ENCODE measurements around the gene LTBP3. TPM values are rescaled to one million over a fixed set of nuclear protein-coding genes. Genes with fewer than 3 reads are reported as not detected.
"Not testable (repeated sequence)": the region's sequence is repeated elsewhere in the genome, so short reads cannot be mapped to it uniquely, and the experiment has no call there.

The LTBP3 gene
- total RNA-seq, 1 donor from 2014 or later: 86.4 TPM

DNA sequence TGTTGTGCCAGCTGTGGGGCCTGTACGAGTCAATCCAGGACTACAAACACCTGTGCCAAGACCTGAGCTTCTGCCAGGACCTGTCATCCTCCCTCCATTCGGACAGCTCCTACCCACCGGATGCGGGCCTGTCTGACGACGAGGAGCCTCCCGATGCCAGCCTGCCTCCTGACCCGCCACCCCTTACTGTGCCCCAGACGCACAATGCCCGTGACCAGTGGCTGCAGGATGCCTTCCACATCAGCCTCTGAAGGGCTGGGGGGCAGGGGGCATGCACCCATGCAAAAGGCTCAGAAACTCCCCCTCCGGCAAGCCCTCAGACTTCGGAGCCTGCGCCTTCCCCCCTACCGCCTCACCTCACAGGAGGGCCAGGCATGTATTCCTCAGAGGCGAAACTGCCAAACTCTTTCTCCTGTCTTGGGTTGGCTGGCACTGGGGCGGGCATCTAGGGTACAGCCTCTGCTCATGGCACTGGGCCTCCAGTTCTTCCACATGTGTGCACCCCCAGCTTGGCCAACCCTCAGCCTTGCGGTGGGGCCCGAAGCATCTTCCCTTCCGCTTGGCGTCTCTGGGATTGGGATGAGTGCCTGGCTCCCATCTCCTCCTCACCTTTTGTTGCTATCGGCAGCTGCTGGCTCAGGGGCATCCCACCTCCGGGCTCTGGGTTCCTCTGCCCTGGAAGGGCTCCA lies 15.4 kb upstream of the LTBP3 start:
- DNase-seq (ENCODE audit: low spot score): no peak
- H3K9me3 Mint-ChIP-seq: no peaks in the 10 kb centered on the region
- H3K27ac Mint-ChIP-seq: peak overlapping the region; percentile 85
- H3K36me3 Mint-ChIP-seq (ENCODE audit: low read depth): peaks cover 41% of the 10 kb centered on the region
- peaks cover 52% of the 10 kb centered on the region for H3K4me1 Mint-ChIP-seq (ENCODE audit: low read depth)
- intact Hi-C loops (cut with micrococcal nuclease): loop anchor here (1.0 to 10.0 kb wide), 7 partner anchors 15 to 546 kb away; partner anchors contain the start of genes CFL1, KAT5, SNX15 and TM7SF2
- H3K27me3 Mint-ChIP-seq (ENCODE audit: low read depth): no peaks in the 10 kb centered on the region
- H3K4me3 Mint-ChIP-seq (ENCODE audit: low read depth): peak overlapping the region; percentile 84

DNA sequence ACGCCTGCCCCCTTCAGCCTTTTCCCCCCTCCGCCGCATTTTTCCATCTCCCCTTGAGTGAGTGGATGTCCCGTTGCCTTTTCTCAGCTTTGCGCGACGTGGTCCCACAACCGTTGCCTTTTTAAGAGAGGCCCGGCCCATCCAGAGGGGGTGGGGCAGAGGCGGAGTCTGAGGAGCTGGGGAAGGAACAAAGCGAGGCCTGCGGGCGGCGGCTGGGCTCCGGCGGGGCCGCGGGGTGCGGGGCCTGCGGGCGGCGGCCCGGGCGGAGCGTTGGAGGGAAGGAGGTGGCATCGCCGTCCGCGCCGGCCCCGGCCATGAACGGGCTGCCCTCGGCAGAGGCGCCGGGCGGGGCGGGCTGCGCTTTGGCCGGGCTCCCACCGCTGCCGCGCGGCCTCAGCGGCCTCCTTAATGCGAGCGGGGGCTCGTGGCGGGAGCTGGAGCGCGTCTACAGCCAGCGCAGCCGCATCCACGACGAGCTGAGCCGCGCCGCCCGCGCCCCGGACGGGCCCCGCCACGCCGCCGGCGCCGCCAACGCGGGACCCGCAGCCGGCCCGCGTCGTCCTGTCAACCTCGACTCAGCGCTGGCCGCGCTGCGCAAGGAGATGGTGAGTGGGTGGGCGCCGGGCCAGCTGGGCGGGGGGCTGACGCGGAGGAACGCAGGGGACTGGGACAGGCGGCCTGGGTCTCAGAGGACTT lies 14.3 kb upstream of the LTBP3 start, which contains the start of gene FAM89B:
Gene FAM89B, plus strand, starts transcription at position 183 of the 696 bp plus-strand sequence. Its CDS starts 132 bp downstream, at position 315.
- intact Hi-C loops (cut with micrococcal nuclease): loop anchor here (5.0 to 10.0 kb wide), 5 partner anchors 80 to 545 kb away; partner anchors contain the start of genes CFL1, KAT5, SNX15 and TM7SF2
- Mint-ChIP-seq H3K27me3 (ENCODE audit: low read depth) (no peaks in the 10 kb centered on the region), H3K27ac (peak within 1 kb of the TSS; percentile 87), H3K36me3 (ENCODE audit: low read depth) (peaks cover 41% of the 10 kb centered on the region), H3K4me1 (ENCODE audit: low read depth) (peaks cover 47% of the 10 kb centered on the region), H3K9me3 (no peaks in the 10 kb centered on the region), H3K4me3 (ENCODE audit: low read depth) (peak within 1 kb of the TSS; percentile 97)
- peak; percentile 90 for DNase-seq (ENCODE audit: low spot score)

DNA sequence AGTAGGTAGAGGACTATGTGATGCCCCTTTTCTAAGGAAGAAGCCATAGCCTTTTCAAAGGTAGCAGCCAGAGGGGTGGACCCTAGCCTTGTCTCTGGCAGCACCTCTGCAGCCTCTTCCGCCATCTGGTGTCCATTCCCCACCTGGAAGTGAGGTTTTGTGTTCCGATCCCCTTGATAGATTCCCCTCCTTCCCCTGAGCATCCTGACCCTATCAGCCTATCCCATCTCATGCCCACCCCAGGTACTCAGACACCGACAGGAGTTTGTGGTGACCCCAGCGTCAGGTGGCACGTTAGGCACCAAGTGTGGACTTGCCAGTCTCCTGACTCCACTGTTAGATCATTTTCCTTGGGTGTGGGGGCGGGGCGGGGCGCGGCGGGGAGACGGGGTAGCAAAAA lies 13.8 kb upstream of the LTBP3 start:
- Mint-ChIP-seq H3K27ac (peak overlapping the region; percentile 87), H3K36me3 (ENCODE audit: low read depth) (peaks cover 41% of the 10 kb centered on the region), H3K9me3 (no peaks in the 10 kb centered on the region), H3K27me3 (ENCODE audit: low read depth) (no peaks in the 10 kb centered on the region), H3K4me3 (ENCODE audit: low read depth) (peak overlapping the region; percentile 97), H3K4me1 (ENCODE audit: low read depth) (peaks cover 47% of the 10 kb centered on the region)
- intact Hi-C loops (cut with micrococcal nuclease): loop anchor here (5.0 to 10.0 kb wide), 5 partner anchors 80 to 545 kb away; partner anchors contain the start of genes CFL1, KAT5, SNX15 and TM7SF2
- no peak for DNase-seq (ENCODE audit: low spot score)

DNA sequence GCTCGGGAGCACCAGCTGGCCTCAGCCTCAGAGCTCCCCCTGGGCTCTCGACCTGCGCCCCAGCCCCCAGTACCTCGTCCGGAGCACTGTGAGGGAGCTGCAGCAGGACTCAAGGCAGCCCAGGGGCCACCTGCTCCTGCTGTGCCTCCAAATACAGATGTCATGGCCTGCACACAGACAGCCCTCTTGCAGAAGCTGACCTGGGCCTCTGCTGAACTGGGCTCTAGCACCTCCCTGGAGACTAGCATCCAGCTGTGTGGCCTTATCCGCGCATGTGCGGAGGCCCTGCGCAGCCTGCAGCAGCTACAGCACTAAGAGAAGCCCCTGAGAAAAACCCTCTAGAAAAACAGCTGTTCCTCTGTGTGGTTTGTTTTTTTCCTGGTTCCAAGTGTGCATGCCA lies 13.3 kb upstream of the LTBP3 start:
- DNase-seq (ENCODE audit: low spot score): no peak
- Mint-ChIP-seq H3K4me1 (ENCODE audit: low read depth) (peaks cover 49% of the 10 kb centered on the region), H3K27ac (no peak overlapping the region), H3K36me3 (ENCODE audit: low read depth) (peaks cover 41% of the 10 kb centered on the region), H3K9me3 (no peaks in the 10 kb centered on the region), H3K27me3 (ENCODE audit: low read depth) (no peaks in the 10 kb centered on the region), H3K4me3 (ENCODE audit: low read depth) (peak overlapping the region; percentile 97)
- intact Hi-C loops (cut with micrococcal nuclease): loop anchor here (5.0 to 10.0 kb wide), 5 partner anchors 81 to 544 kb away; partner anchors contain the start of genes CFL1, KAT5, SNX15 and TM7SF2

DNA sequence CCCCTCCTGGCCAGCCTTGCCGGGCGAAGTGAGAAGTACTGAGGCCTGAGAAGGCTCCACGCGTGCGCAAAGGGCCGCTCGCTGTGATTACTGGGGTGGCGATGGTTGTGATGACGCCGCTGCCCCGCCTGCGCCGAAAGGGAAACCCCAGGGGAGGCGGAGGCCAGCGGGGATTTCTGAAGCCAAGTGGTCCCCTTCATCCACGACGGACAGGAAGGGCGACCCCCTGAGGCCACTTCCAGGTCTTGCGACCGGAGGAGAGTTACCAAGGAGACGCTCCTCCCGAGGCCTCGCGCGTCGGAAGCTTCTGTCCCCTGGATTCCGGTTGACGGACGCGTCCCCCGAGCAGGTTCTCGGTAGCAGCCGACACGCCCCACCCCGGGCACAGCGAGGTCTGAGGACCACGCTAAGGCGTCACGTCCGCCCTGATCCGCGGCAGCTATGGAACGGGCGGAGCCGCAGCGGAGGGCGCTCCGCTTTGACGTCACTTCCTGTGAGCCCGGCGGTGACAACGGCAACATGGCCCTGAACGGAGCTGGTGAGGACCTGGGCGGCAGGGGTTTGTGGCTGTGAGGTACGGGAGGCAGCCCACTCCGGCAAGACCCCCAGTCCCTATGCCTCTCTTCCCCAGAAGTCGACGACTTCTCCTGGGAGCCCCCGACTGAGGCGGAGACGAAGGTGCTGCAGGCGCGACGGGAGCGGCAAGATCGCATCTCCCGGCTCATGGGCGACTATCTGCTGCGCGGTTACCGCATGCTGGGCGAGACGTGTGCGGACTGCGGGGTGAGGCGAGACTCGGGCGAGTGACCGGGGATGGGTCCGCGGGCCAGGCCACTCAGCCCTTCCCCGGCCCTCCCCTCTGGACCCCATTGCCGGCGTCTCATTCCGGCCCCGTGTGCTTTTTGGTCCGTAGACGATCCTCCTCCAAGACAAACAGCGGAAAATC lies 12.1 kb upstream of the LTBP3 start, which contains the start of gene ZNRD2:
Gene ZNRD2, plus strand, starts transcription at position 505 of the 946 bp plus-strand sequence. Its CDS starts 15 bp downstream, at position 520.
- intact Hi-C loops (cut with micrococcal nuclease): loop anchor here (1.0 to 10.0 kb wide), 8 partner anchors 24 to 543 kb away; partner anchors contain the start of genes CFL1, KAT5, PCNX3 and SNX15
- H3K4me1 Mint-ChIP-seq (ENCODE audit: low read depth): peaks cover 57% of the 10 kb centered on the region
- peaks cover 41% of the 10 kb centered on the region for H3K36me3 Mint-ChIP-seq (ENCODE audit: low read depth)
- H3K27me3 Mint-ChIP-seq (ENCODE audit: low read depth): no peaks in the 10 kb centered on the region
- DNase-seq (ENCODE audit: low spot score): peak; percentile 99
- no peaks in the 10 kb centered on the region for H3K9me3 Mint-ChIP-seq
- peak within 1 kb of the TSS; percentile 98 for H3K27ac Mint-ChIP-seq
- peak within 1 kb of the TSS; percentile 97 for H3K4me3 Mint-ChIP-seq (ENCODE audit: low read depth)

DNA sequence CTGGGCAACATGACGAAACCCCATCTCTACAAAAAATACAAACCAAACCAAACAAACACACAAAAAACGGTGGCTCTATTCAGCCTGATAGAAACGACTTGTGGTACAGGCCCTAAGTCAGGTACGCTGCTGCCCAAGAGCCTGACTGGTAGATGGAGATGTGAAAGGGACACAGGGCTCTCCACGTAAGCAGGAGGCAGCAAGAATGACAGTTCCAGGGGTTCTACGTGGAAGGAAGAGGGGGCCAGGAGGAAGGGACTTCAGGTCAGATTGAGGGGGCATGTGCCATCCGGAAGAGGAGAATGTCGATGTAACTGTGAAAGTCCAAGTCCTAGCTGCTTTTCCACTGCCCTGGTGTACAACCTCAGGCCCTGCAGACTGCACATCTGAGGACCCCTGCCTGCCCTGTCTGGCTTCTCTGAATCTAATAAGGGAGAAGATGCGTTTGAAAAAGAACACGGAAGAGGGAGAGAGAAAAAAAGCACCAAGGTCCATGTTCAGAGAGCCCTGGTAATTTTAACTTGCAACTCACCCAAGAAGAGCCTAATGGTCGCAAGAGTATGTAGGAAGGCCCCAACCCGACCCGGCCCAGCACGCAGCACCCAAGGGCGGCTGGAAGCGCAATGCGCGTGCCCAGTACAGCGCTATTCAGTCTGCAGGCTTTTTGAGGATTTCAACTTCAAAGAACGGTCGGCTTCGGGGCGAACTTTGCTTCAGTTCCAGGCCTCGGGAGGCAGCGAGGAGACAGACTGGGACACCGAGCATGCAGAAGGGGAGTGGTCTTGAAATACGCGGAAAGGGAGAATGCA lies 11.2 kb upstream of the LTBP3 start:
- Mint-ChIP-seq H3K4me3 (ENCODE audit: low read depth) (peak overlapping the region; percentile 97), H3K36me3 (ENCODE audit: low read depth) (peaks cover 37% of the 10 kb centered on the region), H3K27me3 (ENCODE audit: low read depth) (no peaks in the 10 kb centered on the region), H3K4me1 (ENCODE audit: low read depth) (peaks cover 53% of the 10 kb centered on the region), H3K9me3 (no peaks in the 10 kb centered on the region), H3K27ac (peak overlapping the region; percentile 98)
- intact Hi-C loops (cut with micrococcal nuclease): no loop called here
- DNase-seq (ENCODE audit: low spot score): no peak

DNA sequence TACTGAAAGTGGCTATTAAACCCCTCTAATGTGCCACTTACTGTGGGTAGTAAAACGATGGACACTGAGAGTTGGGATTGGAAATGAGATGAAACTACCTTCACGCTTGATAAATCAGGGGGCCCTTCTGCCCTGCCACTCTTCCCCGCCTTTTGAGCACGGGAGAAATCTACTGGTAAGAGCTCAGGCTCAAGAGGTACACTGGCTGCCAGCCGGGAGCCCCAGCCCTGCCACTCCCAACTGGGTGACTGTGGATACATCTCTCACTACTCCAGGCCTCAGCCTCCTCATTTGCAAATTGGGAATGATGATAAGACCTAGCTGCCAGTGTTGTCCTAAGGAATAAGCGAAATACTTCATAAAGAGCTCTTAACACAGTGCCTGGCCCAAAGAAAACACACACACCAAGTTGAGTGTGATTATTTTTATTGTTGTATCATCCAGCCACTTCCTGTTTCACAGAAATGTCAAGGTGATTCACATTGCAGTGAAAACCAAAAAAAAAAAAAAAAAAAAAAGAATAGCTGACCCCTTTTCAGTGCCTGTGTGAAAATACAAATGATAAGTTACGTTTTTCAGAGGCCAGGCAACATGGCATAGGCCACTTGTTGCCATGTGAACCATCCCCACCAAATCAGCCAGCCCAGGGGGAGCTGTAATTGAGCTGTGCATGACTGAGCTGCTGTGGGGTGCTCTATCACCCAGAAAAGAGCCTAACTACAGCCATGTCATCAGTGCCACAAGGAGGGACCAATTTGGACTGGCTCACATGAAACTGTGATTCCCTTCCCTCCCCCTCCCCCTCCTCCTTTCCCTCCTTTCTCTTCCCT lies 7.7 kb upstream of the LTBP3 start:
- Mint-ChIP-seq H3K27me3 (ENCODE audit: low read depth) (no peaks in the 10 kb centered on the region), H3K27ac (peak overlapping the region; percentile 77), H3K4me3 (ENCODE audit: low read depth) (peak overlapping the region; percentile 45), H3K36me3 (ENCODE audit: low read depth) (peaks cover 16% of the 10 kb centered on the region), H3K9me3 (no peaks in the 10 kb centered on the region), H3K4me1 (ENCODE audit: low read depth) (peaks cover 34% of the 10 kb centered on the region)
- no peak for DNase-seq (ENCODE audit: low spot score)
- intact Hi-C loops (cut with micrococcal nuclease): no loop called here

- H3K4me3 Mint-ChIP-seq (ENCODE audit: low read depth); H3K9me3 Mint-ChIP-seq; DNase-seq (ENCODE audit: low spot score); H3K27me3 Mint-ChIP-seq (ENCODE audit: low read depth); intact Hi-C loops (cut with micrococcal nuclease): not testable (repeated sequence)
- H3K4me1 Mint-ChIP-seq (ENCODE audit: low read depth): peaks cover 39% of the 10 kb centered on the region
- H3K27ac Mint-ChIP-seq: peak overlapping the region; percentile 77
- peaks cover 12% of the 10 kb centered on the region for H3K36me3 Mint-ChIP-seq (ENCODE audit: low read depth)
Observed at GRCh38 chr11:65564879-65565559, 6.9 kb upstream of the LTBP3 start.

DNA sequence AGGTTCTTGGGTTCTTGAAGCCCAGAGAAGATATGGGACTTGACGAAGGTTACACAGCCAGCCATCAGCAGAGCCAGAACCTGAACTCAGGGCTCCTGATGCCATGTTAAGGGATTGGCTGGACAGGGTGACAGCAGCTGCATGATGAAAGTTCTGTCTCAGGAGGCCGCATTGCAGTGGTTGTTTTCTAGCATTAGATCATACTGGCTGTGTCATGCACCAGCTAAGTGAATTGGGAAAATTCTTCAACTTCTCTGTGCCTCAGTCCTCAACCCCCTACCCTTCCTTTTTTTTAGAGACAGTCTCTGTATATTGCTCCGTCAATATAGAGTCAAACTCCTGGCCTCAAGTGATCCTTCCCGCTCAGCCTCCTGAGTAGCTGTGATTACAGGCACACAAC lies 5.4 kb upstream of the LTBP3 start:
- peaks cover 7% of the 10 kb centered on the region for H3K36me3 Mint-ChIP-seq (ENCODE audit: low read depth)
- H3K9me3 Mint-ChIP-seq: no peaks in the 10 kb centered on the region
- DNase-seq (ENCODE audit: low spot score): no peak
- peaks cover 38% of the 10 kb centered on the region for H3K4me1 Mint-ChIP-seq (ENCODE audit: low read depth)
- intact Hi-C loops (cut with micrococcal nuclease): no loop called here
- H3K4me3 Mint-ChIP-seq (ENCODE audit: low read depth): no peak overlapping the region
- no peak overlapping the region for H3K27ac Mint-ChIP-seq
- no peaks in the 10 kb centered on the region for H3K27me3 Mint-ChIP-seq (ENCODE audit: low read depth)

- Mint-ChIP-seq H3K9me3 (no peaks in the 10 kb centered on the region), H3K27ac (no peak overlapping the region), H3K4me3 (ENCODE audit: low read depth) (no peak overlapping the region), H3K36me3 (ENCODE audit: low read depth) (peaks cover under 1% of the 10 kb centered on the region), H3K27me3 (ENCODE audit: low read depth) (no peaks in the 10 kb centered on the region), H3K4me1 (ENCODE audit: low read depth) (peaks cover 32% of the 10 kb centered on the region)
- DNase-seq (ENCODE audit: low spot score): no peak
- intact Hi-C loops (cut with micrococcal nuclease): no loop called here
Observed at GRCh38 chr11:65562788-65563187, 4.6 kb upstream of the LTBP3 start.

Measured in activated T-helper 2 cell treated with anti-CD3 and anti-CD28 coated beads, Interferon-gamma antibody, Interleukin-2, Interleukin-4, amounts not matched to agents 10 μg/mL and 5 μg/mL and 100 μg/mL, durations not matched to agents 14 hours and 24 hours and 36 hours (primary cell).